Duodenal mucosa (tissue), 2 donors: ENCODE data around the gene ZBP1.
"Not testable (repeated sequence)": the region's sequence is repeated elsewhere in the genome, so short reads cannot be mapped to it uniquely, and the experiment has no call there.

Experiments
- H3K27ac ChIP-seq: one replicate; pipeline ENCODE4 v1.7.0; 2013; ENCODE audit warnings: low read depth, low read length
- H3K27me3 ChIP-seq, 2 donors: one replicate each; pipeline ENCODE4 v1.7.0; 2013; ENCODE audit warnings: low read length in 2 of 2, control low read depth in 1 of 2; ENCODE audit not compliant: insufficient read depth in 2 of 2, control insufficient read depth in 1 of 2
- H3K36me3 ChIP-seq, 2 donors: one replicate each; pipeline ENCODE4 v1.7.0; 2013; ENCODE audit warnings: low read length in 2 of 2, control low read depth in 1 of 2; ENCODE audit not compliant: insufficient read depth in 2 of 2, control insufficient read depth in 1 of 2
- H3K4me1 ChIP-seq, 2 donors: one replicate each; pipeline ENCODE4 v1.7.0; 2013; ENCODE audit warnings: low read length in 2 of 2, control low read depth in 1 of 2; ENCODE audit not compliant: insufficient read depth in 2 of 2, control insufficient read depth in 1 of 2
- H3K4me3 ChIP-seq, 2 donors: one replicate each; pipeline ENCODE4 v1.7.0; 2013; ENCODE audit warnings: low read length in 2 of 2, low read depth in 1 of 2
- H3K9ac ChIP-seq, 2 donors: one replicate each; pipeline ENCODE4 v1.7.0; 2013; ENCODE audit warnings: low read length in 2 of 2, low read depth in 1 of 2
- H3K9me3 ChIP-seq, 2 donors: one replicate each; pipeline ENCODE4 v1.7.0; 2013; ENCODE audit warnings: low read length in 2 of 2, control low read depth in 1 of 2; ENCODE audit not compliant: control insufficient read depth in 1 of 2

The ZBP1 gene

GRCh38 chr20:57638895-57639236 is 18.6 kb upstream of the ZBP1 start:
- Histone ChIP-seq H3K27me3 (peaks cover 0 to 4% of the 10 kb centered on the region in 2 donors), H3K9me3 (no peaks in the 10 kb centered on the region), H3K9ac (no peak overlapping the region), H3K4me1 (no peaks in the 10 kb centered on the region), H3K4me3 (no peak overlapping the region), H3K36me3 (no peaks in the 10 kb centered on the region), H3K27ac (no peak overlapping the region)

- H3K9ac ChIP-seq: no peak overlapping the region
- no peaks in the 10 kb centered on the region for H3K9me3 ChIP-seq
- H3K27me3 ChIP-seq: peaks cover 0 to 4% of the 10 kb centered on the region in 2 donors
- no peak overlapping the region for H3K4me3 ChIP-seq
- H3K36me3 ChIP-seq: no peaks in the 10 kb centered on the region
- H3K4me1 ChIP-seq: no peaks in the 10 kb centered on the region
- no peak overlapping the region for H3K27ac ChIP-seq
Observed at GRCh38 chr20:57638173-57638894, 18.1 kb upstream of the ZBP1 start.

GRCh38 chr20:57633945-57634491 is 13.8 kb upstream of the ZBP1 start:
- Histone ChIP-seq H3K9me3 (no peaks in the 10 kb centered on the region), H3K36me3 (no peaks in the 10 kb centered on the region), H3K9ac (no peak overlapping the region), H3K27me3 (peaks cover 6 to 12% of the 10 kb centered on the region in 2 donors), H3K27ac (no peak overlapping the region), H3K4me3 (no peak overlapping the region), H3K4me1 (no peaks in the 10 kb centered on the region)

DNA sequence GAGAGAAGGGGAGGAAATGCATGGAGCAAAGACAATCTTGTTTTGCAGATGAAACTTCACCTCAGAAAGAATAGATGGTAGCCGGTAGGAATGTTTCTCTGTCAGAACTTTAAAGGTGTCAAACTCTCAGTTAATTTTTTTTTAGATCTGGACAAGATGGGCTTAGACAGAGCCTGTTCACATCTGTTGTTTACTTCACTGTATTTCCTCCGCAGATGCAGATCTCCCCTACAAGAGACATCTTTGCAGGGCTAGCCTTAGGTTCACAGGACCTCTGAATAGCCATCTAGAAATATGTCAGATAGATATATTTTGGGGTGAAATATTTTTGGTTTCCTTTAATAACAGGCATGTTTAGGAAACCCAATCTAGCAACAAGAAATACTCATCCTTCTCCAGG is 12.1 kb upstream of the ZBP1 start:
- H3K9me3 ChIP-seq: no peaks in the 10 kb centered on the region
- no peak overlapping the region for H3K4me3 ChIP-seq
- no peaks in the 10 kb centered on the region for H3K36me3 ChIP-seq
- peaks cover 6 to 12% of the 10 kb centered on the region in 2 donors for H3K27me3 ChIP-seq
- H3K27ac ChIP-seq: no peak overlapping the region
- no peak overlapping the region for H3K9ac ChIP-seq
- peaks cover 5 to 9% of the 10 kb centered on the region in 2 donors for H3K4me1 ChIP-seq

DNA sequence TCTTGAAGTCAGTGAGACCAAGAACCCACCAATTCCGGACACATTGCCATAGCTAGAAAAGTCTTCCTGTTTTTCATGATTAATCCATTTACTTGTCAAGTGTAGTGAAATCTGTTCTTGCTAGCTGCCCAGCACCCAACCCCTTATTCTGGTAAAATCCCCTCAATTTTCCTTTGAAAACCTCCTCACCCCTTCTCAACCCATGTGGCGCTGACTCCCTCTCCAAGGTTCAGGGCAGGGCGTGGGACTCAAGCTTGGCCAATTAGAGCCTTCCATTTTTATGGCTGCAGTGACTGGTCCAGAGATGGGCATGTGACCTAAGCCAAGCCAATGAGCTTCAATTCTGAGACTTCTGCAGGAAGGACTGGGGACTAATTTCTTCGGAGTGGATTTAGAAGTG is 9.8 kb upstream of the ZBP1 start:
- peaks cover 6 to 10% of the 10 kb centered on the region in 2 donors for H3K4me1 ChIP-seq
- peaks cover 6 to 12% of the 10 kb centered on the region in 2 donors for H3K27me3 ChIP-seq
- no peak overlapping the region for H3K27ac ChIP-seq
- H3K36me3 ChIP-seq: no peaks in the 10 kb centered on the region
- peak overlapping the region in 1 of 2 donors; percentile 34 for H3K4me3 ChIP-seq
- H3K9ac ChIP-seq: no peak overlapping the region
- peaks cover 0 to 3% of the 10 kb centered on the region in 2 donors for H3K9me3 ChIP-seq

- H3K9ac ChIP-seq, H3K9me3 ChIP-seq, H3K27ac ChIP-seq, H3K36me3 ChIP-seq, H3K27me3 ChIP-seq: not testable (repeated sequence)
- peaks cover 6 to 10% of the 10 kb centered on the region in 2 donors for H3K4me1 ChIP-seq
- H3K4me3 ChIP-seq: peak overlapping the region in 1 of 2 donors; percentile 34
Observed at GRCh38 chr20:57629491-57629901, 9.3 kb upstream of the ZBP1 start.

- H3K4me1 ChIP-seq: peaks cover 6 to 10% of the 10 kb centered on the region in 2 donors
- not testable (repeated sequence) for H3K36me3 ChIP-seq, H3K27ac ChIP-seq, H3K9ac ChIP-seq, H3K27me3 ChIP-seq, H3K9me3 ChIP-seq, H3K4me3 ChIP-seq
Observed at GRCh38 chr20:57628962-57629308, 8.7 kb upstream of the ZBP1 start.

GRCh38 chr20:57628047-57628961 is 8.1 kb upstream of the ZBP1 start:
- Histone ChIP-seq H3K9ac (no peak overlapping the region), H3K4me3 (peak overlapping the region in 1 of 2 donors; percentile 22), H3K27ac (peak overlapping the region; percentile 37), H3K4me1 (peaks cover 6 to 10% of the 10 kb centered on the region in 2 donors), H3K9me3 (peaks cover 0 to 6% of the 10 kb centered on the region in 2 donors), H3K27me3 (peaks cover 6 to 8% of the 10 kb centered on the region in 2 donors), H3K36me3 (no peaks in the 10 kb centered on the region)

DNA sequence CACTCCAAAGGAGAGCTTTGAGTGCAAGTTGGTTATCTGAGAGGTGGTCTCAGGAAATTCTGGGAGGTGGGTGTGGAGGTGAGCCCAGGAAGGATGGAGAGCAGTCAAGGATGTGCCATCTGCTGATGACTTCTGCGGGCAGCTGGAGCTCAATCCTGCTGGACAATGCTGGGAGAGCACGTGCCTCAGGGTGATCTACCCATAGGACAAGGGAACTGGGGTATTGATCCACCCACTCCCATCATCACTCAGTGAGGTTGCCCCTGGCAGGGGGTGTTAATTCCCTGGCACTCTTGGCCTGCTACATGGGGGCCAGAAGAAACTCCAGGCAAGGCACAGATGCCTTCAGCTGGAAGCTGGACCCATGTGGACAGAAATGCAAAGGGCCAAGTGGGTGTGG is 7.1 kb upstream of the ZBP1 start:
- H3K4me3 ChIP-seq: no peak overlapping the region
- H3K27me3 ChIP-seq: peaks cover 4 to 6% of the 10 kb centered on the region in 2 donors
- no peaks in the 10 kb centered on the region for H3K36me3 ChIP-seq
- peaks cover 13 to 17% of the 10 kb centered on the region in 2 donors for H3K4me1 ChIP-seq
- peaks cover 0 to 6% of the 10 kb centered on the region in 2 donors for H3K9me3 ChIP-seq
- H3K9ac ChIP-seq: no peak overlapping the region
- H3K27ac ChIP-seq: no peak overlapping the region

DNA sequence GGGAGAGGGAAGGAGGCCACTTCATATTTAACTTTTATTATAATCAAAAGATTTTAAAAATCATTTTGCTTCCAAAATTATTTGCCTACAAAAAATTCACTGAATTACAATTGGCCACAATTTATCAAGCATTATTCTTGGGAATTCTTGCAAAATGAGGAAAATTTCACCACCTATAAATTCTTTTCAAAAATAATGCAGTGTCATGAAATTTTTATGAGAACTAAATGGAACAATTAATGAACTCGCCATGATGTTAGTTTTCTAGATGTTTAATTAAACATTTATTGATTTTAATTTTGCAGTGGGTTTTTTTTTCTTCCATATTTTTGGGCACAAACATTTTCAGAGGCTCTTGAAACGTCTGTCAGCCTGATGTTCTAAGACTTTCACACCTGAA is 5.8 kb upstream of the ZBP1 start:
- Histone ChIP-seq H3K27me3 (no peaks in the 10 kb centered on the region), H3K4me1 (peaks cover 26 to 30% of the 10 kb centered on the region in 2 donors)

More for the DNA sequence above, 5.8 kb upstream of the ZBP1 start:
- no peak overlapping the region for H3K9ac ChIP-seq
- H3K36me3 ChIP-seq: no peaks in the 10 kb centered on the region
- no peak overlapping the region for H3K4me3 ChIP-seq
- H3K9me3 ChIP-seq: peaks cover 0 to 6% of the 10 kb centered on the region in 2 donors
- no peak overlapping the region for H3K27ac ChIP-seq
